GM21619 (cell line): ENCODE results near the gene YTHDF1.
"Not testable (repeated sequence)": the region's sequence is repeated elsewhere in the genome, so short reads cannot be mapped to it uniquely, and the experiment has no call there.

Experiments used
- ATAC-seq: cut with Tn5 transposase; IDR thresholded peaks from one replicate; pipeline ENCODE4 v1.9.1; 2021; ENCODE audit not compliant: unreplicated experiment

The YTHDF1 gene

GRCh38 chr20:63158845-63159244, 57.1 kb downstream of the YTHDF1 start:
- no peak for ATAC-seq

- no peak for ATAC-seq
Observed at GRCh38 chr20:63158352-63158751, 57.6 kb downstream of the YTHDF1 start.

DNA sequence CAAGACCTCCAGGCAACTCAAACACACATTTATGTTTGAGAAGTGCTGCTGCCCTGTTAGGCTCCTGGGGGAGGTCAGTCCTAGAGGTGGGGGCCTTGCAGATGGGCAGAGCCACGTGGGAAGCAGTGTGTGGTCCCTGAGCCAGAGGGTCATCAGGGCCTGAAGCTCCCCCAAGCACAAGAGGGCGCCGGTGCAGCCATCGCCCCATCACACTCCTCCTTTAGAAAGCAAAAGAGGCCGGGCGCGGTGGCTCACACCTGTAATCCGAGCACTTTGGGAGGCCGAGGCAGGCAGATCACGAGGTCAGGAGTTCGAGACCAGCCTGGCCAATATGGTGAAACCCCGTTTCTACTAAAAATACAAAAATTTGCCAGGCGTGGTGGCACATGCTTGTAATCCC, 58.5 kb downstream of the YTHDF1 start:
- ATAC-seq: not testable (repeated sequence)

DNA sequence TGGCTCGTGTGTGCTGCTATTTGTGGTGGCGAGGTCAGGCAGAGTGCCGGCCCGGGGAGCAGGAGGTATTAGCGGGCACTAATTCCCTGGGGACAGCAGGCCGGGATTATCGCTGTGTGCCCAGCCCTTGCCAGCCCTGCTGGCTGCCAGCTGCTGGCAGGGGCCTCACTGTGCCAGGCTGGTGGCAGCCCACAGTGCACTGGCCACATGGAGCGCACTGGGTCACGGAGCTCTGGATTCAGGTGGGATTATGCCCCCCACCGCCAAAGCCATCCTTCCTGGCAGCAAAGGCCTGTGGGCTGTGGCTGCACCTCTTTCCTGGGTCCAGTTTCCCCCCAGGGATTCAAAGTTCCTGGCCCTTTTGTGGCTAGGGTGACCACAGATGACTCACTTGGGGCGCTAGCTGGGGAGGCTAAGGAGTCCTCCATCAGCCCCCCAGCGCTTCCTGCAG, 59.7 kb downstream of the YTHDF1 start:
- ATAC-seq: no peak

DNA sequence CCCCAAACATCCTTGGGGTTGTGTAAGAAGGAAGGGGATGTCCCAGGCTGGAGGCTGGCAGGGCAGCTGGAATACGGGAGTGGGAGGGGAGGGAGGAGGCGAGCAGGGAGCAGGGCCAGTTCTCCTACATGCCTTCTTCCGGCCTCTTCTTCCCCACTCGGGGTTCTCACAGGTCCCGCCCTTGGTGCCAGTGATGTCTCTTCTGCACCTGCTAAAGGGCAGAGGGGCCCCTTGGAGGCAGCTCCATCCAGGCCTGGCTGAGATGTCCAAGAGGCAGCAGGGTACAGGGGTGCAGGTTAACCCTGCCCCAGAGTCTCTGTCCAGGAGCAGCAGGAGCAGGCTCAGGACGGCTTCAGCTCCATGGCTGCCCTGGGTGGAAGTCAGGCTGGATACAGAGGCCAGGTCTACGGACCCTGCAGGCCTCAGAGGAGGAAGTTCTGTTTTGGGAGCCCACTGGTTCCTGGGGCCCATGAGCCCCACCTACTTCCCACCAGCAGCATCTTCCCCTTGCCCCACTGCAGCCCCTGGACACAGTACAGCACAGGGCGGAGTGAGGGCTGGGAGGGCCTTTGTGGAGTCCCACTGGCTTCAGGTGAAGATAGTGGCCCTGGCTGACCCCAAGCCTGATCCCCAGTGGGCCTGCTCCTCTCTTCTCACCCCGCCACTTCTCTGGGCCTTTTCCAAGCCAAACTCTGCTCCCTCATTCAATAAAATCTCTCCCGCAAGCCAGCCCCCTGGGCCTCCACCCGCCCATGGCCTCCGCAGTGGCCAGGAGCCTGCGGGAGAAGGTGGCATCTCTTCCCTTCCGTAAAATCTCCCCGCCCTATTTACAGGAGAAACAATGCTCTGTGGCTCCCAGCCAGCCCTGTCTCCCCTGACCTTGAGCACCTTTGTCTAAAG, 60.4 kb downstream of the YTHDF1 start:
- no peak for ATAC-seq

DNA sequence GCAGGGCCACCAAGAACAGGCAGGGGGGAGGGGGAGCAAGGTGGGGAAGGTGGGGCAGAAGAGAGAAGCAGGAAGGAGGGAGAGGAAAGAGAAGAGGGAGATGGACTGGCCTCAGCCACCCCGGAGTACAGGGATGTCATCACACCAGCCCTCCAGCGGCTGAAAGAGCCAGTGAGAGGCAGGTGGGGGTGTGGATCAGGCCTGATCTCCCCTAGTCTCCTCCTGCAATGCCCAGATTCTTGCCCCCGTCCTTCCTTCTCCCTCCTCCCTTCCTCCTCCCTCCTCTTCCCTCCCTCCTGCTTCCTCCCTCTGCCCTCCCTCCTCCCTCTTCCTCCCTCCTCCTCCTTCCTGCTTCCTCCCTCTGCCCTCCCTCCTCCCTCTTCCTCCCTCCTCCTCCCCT, 61.5 kb downstream of the YTHDF1 start:
- ATAC-seq: no peak

DNA sequence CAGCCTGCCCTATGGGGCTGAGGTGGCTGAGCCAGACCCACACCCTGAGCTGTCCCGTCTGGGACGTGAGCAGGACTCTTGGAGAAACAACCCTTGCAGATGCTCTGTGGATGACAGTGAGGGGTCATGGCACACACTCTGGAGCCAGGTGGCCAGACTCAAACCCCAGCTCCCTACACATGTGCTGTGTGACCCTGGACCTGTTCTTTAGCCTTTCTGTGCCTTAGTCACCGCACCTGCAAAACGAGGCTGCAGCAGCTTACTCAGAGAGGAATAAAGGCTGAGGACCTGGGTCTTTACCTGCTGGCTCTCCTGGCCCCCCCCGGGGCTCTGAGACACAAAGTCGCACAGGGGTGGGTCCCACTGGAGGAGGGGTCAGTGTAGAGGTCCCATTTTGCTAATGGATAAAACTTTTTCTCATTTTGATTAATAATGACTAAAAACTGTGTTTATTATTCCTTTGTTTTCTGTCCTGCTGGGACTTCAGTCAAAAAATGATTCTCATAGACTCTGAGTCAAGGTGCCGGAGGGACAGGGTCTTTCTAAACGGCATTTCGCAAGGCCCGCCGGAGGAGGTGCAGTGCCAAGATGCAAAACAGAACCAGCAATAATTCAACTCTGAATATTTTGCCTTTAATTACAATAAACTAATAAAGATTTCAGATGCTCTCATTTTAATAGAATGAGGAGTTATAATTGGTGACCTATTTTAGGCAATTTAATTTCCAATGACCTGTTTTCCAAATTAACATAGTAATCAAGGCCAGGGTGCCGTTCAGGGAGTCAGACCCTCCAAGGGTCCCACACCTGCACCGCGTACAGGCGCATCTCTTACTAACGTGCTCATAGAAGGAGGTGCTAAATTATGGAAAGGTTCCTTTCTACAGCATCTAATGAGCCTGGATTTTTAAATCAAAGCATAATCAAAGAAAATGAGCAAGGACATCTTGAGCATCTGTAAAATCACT, 62.4 kb downstream of the YTHDF1 start:
- no peak for ATAC-seq

- ATAC-seq: no peak
Observed at GRCh38 chr20:63152322-63153253, 63.3 kb downstream of the YTHDF1 start.

DNA sequence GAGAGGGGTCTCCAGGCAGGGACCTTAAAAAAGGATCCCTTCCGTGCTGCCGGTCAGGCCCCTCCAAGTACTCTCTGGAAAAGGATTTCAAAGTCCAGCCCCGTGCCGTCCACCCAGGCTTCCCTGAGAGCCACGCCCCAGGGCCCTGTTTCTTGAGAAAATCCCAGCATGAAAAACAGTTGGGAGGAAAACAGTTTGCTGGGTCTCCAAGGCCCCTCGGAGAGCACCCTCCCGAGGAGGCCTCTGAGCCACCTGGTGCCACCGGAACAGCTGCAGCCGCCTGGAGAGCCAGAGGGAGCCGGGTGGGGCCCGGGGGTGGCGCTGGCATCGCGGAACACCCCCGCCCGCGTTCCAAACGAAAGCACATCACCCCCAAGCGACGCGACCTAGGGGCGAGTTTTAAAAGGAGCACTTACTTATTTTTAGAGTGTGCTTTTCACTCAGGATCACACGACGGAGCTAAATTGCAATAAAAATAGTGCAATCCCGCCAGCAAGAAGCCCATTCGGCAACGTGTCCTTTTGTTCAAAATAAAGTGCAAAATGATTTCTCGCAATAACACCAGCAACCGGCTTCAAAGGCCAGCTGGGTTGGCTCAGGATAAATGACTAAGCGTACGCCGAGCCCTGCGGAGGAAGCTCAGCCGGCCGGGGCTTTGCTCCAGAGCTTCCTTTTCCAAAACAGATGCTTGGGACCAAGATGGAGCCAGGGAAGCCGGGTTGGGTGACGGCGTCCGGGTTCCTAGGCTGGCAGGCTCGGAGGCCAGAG, 64.2 kb downstream of the YTHDF1 start:
- no peak for ATAC-seq

DNA sequence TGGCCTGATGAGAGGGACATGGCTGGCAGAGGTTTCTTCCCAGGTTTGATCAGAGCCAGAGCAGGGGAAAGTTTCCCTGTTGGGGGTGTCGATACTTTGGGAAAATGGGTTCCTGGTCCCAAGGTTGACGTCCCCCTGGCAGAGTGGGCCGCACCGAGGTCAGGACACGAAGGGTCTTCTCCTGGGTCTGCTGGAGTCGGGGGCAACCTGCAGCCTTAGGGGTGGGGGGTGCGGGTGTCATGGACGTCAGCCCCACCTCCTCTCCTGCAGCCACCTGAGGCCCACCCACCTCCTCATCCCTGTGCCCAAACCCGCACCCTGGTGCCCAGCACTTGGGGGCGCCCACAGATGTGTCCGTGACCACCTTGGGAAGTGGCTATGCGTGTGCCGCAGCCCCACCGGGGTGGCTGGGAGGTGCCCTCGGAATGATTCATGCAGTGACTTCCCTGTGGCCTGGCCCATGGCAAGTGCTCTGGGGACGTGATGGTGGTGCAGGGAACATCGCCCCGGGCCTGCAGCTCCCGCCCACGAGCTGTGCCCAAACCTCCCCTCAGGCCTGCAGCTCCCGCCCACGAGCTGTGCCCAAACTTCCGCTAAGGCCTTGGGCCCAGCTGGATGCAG, 64.9 kb downstream of the YTHDF1 start:
- ATAC-seq: no peak

GRCh38 chr20:63150391-63150898, 65.5 kb downstream of the YTHDF1 start:
- no peak for ATAC-seq

DNA sequence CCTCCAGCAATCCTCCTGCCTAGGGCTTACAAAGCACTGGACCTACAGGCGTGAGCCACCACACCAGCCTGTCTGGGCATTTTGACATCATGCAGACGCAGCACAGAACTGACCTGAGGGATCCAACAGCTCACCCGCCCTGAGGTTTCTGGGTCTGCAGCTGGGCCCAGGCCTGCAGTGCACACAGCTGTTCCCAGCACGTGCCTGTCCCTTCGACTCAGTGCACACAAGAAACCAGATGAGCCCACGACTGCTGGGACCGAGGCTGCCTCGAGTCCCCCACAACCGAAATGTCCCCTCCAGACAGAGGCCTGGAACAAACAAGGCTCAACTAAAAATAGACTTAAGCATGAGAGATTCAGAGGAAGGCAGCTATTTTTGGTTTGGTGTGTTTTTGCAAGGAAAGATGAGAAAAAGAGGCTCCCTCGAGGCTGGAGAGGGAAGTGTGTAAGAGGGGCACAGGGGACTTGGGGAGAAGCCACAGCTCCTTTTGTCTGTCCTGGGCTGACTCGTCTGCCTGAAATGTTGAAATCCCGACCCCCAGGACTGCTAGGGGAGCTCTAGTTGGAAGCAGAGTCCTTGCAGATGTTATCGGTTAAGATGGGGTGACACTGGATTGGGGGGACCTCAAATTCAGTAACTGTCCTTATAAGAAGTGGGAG, 66.3 kb downstream of the YTHDF1 start:
- no peak for ATAC-seq

DNA sequence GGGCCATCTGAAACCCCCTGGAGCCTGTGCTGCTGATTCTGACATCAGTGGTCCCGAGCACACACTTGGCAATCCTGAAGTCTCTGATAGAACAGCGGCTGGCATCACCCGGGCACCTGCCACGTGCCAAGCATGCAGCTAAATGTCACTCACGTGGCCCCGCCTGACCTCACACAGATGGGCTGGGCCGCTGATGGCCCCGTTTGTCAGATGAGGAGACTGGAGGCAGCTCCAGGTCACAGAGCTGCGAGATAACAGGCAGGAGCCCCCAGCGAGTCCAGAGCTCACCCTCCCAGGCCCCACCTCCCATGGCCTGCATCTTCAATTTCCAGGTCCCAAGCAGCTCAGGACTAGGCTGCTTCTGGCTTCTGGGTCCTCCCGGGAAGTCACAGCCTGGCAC, 67.2 kb downstream of the YTHDF1 start:
- ATAC-seq: no peak

DNA sequence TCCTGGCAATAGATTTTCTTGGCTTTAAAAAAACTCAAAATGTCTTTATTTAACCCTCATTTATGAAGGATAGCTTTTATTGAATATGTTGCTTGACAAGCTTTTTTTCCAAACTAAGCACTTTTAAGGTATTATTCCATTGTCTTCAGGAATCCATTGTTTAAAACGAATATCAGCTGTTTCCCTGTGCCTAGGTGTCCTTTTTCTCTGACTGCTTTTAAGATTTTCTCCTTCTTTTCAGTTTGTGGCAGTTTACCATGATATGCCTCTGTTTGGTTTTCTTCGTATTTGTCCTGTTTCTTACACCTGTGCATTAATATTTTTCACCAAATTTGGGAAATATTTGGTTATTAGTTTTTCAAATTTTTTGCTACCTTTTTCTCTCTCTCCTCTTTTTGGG, 68.4 kb downstream of the YTHDF1 start:
- ATAC-seq: no peak
